ENCODE measurements around the gene ZNRF3. TPM values are rescaled to one million over a fixed set of nuclear protein-coding genes. Genes with fewer than 3 reads are reported as not detected.

Gene ZNRF3
- total and polyA plus RNA-seq, 11 donors = 1.8 to 9.2 (median 6.2) TPM

DNA sequence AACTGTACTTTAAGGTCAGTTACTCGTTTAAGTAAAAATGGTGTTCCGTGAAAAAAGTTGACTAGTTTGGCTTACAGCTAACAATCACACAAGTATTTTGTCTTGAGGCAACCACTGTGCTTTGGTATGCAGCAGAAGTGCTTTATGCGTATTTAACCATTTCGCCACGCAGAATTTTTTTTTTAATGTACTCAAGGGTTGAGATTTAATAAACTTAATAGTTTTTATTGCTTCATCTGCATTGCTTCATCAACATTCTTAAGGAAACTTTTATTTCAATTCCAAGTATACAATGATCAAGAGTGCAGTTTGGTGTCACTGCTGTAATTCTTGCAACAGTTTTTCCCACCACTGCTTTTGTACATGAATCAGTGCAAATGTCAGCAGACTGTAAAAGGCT is 66.4 kb downstream of the ZNRF3 start:
- Histone ChIP-seq H3K27ac (no peak overlapping the region), H3K27me3 (peaks cover 0 to 3% (median 0%) of the 10 kb centered on the region in 9 donors), H3K36me3 (no peaks in the 10 kb centered on the region), H3K4me1 (peaks cover 0 to 23% (median 5%) of the 10 kb centered on the region in 12 donors), H3K4me3 (no peak overlapping the region), H3K9me3 (peaks cover 0 to 17% (median 4%) of the 10 kb centered on the region in 12 donors)
- intact Hi-C loops (cut with DNase I) = loop anchor here in 3 of 10 donors (5.0 kb wide), 1 partner anchor 92 kb away; no protein-coding TSS in a partner anchor
- no peak for TF ChIP-seq POLR2A (IDR thresholded peaks at IDR 0.05)
- no peak for TF ChIP-seq CTCF (IDR thresholded peaks at IDR 0.05)
- ATAC-seq = no peak
- DNase-seq = no peak
- 92 to 93% (median 92%) methylated on average over 5 of the region's 5 CpGs for WGBS, 4 donors

GRCh38 chr22:28950617-28951411 is 67.4 kb downstream of the ZNRF3 start:
- Histone ChIP-seq H3K36me3 (no peaks in the 10 kb centered on the region), H3K27ac (peak overlapping the region in 1 of 12 donors; percentile 21), H3K9me3 (peaks cover 0 to 17% (median 4%) of the 10 kb centered on the region in 12 donors), H3K4me1 (peaks cover 0 to 23% (median 5%) of the 10 kb centered on the region in 12 donors), H3K4me3 (no peak overlapping the region), H3K27me3 (peaks cover 0 to 3% (median 0%) of the 10 kb centered on the region in 9 donors)
- 87 to 92% (median 88%) methylated on average over 7 of the region's 7 CpGs for WGBS, 4 donors
- peak in 2 of 4 donors; percentile 51 to 57 for ATAC-seq
- intact Hi-C loops (cut with DNase I) = loop anchor here in 3 of 10 donors (5.0 kb wide), 1 partner anchor 94 kb away; no protein-coding TSS in a partner anchor
- TF ChIP-seq CTCF (IDR thresholded peaks at IDR 0.05) (peak in 1 of 12 donors; percentile 21), POLR2A (IDR thresholded peaks at IDR 0.05) (no peak)
- no peak for DNase-seq

GRCh38 chr22:28951530-28951929 is 68.2 kb downstream of the ZNRF3 start:
- 92 to 96% (median 93%) methylated on average over 7 of the region's 7 CpGs for WGBS, 4 donors
- Histone ChIP-seq H3K27me3 (peaks cover 0 to 3% (median 0%) of the 10 kb centered on the region in 9 donors), H3K27ac (no peak overlapping the region), H3K36me3 (no peaks in the 10 kb centered on the region), H3K9me3 (peaks cover 0 to 13% (median 4%) of the 10 kb centered on the region in 12 donors), H3K4me3 (no peak overlapping the region), H3K4me1 (peaks cover 0 to 23% (median 8%) of the 10 kb centered on the region in 12 donors)
- no peak for DNase-seq
- intact Hi-C loops (cut with DNase I) = loop anchor here in 3 of 10 donors (5.0 kb wide), 1 partner anchor 94 kb away; no protein-coding TSS in a partner anchor
- TF ChIP-seq CTCF (IDR thresholded peaks at IDR 0.05) (no peak), POLR2A (IDR thresholded peaks at IDR 0.05) (no peak)
- peak in 2 of 4 donors; percentile 13 to 24 for ATAC-seq

DNA sequence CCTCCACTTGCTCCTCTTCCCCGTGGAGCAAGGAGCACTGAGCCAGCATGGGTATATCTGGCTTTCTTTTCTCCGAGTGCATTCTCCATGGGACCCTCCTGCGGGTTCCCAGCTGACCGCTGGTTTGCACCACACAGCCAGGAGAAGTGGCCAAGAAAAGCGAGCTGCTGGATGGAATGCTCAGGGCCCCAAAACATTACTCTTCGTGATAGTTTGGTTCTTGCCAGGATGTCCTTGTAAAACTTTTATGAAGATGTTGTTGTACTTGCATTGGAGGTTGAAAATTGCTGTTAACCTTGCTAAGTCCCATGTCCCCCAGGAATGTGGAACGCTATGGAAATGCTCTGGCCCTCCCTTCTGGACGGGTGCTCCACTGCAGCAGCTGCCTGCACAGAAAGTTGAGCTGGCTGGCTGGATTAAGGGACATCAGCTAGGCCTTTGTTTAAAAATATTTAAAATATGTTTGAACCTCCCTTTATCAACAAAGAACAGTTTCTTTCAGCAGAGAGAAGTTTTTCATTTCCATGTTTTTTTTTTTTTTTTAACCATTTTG is 68.7 kb downstream of the ZNRF3 start:
- Histone ChIP-seq H3K36me3 (no peaks in the 10 kb centered on the region), H3K4me3 (no peak overlapping the region), H3K9me3 (peaks cover 0 to 8% (median 2%) of the 10 kb centered on the region in 12 donors), H3K27me3 (peaks cover 0 to under 1% (median 0%) of the 10 kb centered on the region in 9 donors), H3K27ac (peak overlapping the region in 1 of 12 donors; percentile 28), H3K4me1 (peaks cover 0 to 23% (median 11%) of the 10 kb centered on the region in 12 donors)
- 51 to 73% (median 67%) methylated on average over 8 of the region's 8 CpGs for WGBS, 4 donors
- DNase-seq (peak in 2 of 5 donors; percentile 10 to 28), ATAC-seq (peak; percentile 23 to 68 (median 56))
- no peak for TF ChIP-seq POLR2A (IDR thresholded peaks at IDR 0.05)
- peak in 7 of 12 donors; percentile 16 to 45 (median 21) for TF ChIP-seq CTCF (IDR thresholded peaks at IDR 0.05)
- intact Hi-C loops (cut with DNase I) = loop anchor here in 3 of 10 donors (5.0 kb wide), 1 partner anchor 95 kb away; no protein-coding TSS in a partner anchor
